ENCODE measurements around the gene TYRP1. TPM values are rescaled to one million over a fixed set of nuclear protein-coding genes. Genes with fewer than 3 reads are reported as not detected.

The TYRP1 gene
- total and polyA plus RNA-seq, 7 donors, result 0.09 to 1.2 (median 0.31) TPM; not detected in 3

DNA sequence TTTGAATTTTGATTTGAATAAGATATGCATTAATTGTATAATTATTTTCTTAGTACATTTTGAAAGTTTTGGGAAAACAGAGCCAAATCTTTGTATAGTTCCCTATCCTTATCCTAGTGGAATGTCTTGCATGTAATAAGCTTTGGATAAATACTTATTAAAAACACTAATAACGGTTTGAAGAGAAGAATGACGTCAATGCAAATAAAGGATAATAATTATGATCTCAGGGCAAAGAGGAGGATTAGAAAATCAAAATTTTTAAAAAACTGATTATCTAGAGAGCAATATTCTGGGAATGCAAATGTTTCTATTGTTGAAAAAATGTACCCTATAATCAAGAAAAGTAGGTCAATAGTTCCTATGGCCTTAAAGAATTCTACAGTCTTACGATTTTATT lies 22.1 kb downstream of the TYRP1 start:
- Histone ChIP-seq H3K4me1 (no peaks in the 10 kb centered on the region), H3K27me3 (no peaks in the 10 kb centered on the region), H3K4me3 (no peak overlapping the region), H3K27ac (no peak overlapping the region), H3K9me3 (no peaks in the 10 kb centered on the region), H3K36me3 (no peaks in the 10 kb centered on the region)
- 83 to 84% methylated on average over 3 of the region's 3 CpGs for WGBS, 2 donors
- DNase-seq, result no peak
- TF ChIP-seq, protein P1, sequence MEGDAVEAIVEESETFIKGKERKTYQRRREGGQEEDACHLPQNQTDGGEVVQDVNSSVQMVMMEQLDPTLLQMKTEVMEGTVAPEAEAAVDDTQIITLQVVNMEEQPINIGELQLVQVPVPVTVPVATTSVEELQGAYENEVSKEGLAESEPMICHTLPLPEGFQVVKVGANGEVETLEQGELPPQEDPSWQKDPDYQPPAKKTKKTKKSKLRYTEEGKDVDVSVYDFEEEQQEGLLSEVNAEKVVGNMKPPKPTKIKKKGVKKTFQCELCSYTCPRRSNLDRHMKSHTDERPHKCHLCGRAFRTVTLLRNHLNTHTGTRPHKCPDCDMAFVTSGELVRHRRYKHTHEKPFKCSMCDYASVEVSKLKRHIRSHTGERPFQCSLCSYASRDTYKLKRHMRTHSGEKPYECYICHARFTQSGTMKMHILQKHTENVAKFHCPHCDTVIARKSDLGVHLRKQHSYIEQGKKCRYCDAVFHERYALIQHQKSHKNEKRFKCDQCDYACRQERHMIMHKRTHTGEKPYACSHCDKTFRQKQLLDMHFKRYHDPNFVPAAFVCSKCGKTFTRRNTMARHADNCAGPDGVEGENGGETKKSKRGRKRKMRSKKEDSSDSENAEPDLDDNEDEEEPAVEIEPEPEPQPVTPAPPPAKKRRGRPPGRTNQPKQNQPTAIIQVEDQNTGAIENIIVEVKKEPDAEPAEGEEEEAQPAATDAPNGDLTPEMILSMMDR (IDR thresholded peaks at IDR 0.05), result no peak
- TF ChIP-seq EP300 (IDR thresholded peaks at IDR 0.05) (no peak), POLR2AphosphoS5 (IDR thresholded peaks at IDR 0.05) (no peak), POLR2A (IDR thresholded peaks at IDR 0.05) (no peak)
- intact Hi-C loops (cut with DNase I), result no loop called here

DNA sequence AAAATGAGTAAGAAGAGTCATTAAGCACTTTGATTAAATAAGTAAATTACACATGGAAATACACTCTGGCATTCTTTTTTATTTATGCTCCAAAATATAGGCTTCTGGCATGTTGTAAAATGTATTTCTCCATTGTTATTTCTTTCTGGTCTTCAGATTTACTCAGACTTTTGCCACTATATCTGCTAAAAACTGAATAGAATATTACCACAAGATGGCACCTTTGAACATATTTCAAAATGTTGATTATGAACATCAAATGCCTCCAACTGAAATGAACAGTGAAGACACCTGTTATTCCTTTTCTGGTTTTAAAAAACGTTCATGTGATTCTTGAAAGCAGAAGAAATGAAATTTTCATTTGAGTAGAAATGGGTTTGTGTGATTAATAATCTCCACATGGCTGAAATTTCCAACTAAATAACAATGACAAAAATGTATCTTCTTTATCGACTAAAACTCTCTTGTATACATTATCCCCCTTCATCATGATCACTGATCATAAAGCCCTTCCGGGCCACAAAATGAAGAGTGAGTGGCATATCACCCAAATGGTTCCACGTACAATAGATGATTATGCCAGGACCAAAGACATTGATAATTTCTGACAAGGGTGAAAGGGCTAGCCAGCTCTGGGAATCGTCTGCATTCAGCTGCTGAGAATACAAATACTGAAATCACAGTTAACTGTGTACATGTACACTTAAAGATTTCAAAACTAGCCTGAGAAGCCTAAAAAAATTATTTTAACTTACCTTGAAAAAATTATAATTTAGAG lies 23.8 kb downstream of the TYRP1 start:
- 63 to 76% methylated on average over 5 of the region's 5 CpGs for WGBS, 2 donors
- no peaks in the 10 kb centered on the region for H3K36me3 ChIP-seq
- intact Hi-C loops (cut with DNase I), result no loop called here
- no peak overlapping the region for H3K4me3 ChIP-seq
- peaks cover 0 to 4% (median 0%) of the 10 kb centered on the region in 4 donors for H3K4me1 ChIP-seq
- H3K9me3 ChIP-seq, result no peaks in the 10 kb centered on the region
- no peak for DNase-seq
- TF ChIP-seq POLR2AphosphoS5 (IDR thresholded peaks at IDR 0.05), result no peak
- no peak for TF ChIP-seq POLR2A (IDR thresholded peaks at IDR 0.05)
- TF ChIP-seq, protein P1 (IDR thresholded peaks at IDR 0.05), result no peak
- TF ChIP-seq EP300 (IDR thresholded peaks at IDR 0.05), result no peak
- no peak overlapping the region for H3K27ac ChIP-seq
- no peaks in the 10 kb centered on the region for H3K27me3 ChIP-seq

DNA sequence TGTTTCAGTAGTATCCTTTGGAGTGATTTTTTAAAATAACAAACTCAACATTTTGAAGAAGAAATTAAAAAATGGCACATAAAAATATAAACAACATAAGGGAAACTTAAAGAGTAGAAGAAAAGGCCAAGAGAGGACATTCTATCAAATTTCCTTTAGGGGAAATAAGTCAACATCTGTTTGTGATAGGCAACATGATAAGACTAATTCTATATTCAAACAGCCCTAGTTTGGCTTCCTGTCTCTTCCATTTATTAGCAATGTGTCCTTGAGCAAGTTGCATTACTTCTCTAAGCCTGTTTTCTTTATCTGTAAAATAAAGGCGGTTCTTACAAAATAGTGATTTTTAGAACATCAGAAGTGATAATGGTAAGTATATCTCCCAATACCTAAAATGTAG lies 24.7 kb downstream of the TYRP1 start:
- no peaks in the 10 kb centered on the region for H3K9me3 ChIP-seq
- no peaks in the 10 kb centered on the region for H3K36me3 ChIP-seq
- WGBS, 2 donors, result 89 to 95% methylated on average over 1 of the region's 1 CpG
- H3K27ac ChIP-seq, result no peak overlapping the region
- H3K4me1 ChIP-seq, result peaks cover 0 to 13% (median 0%) of the 10 kb centered on the region in 4 donors
- H3K4me3 ChIP-seq, result no peak overlapping the region
- no peak for DNase-seq
- no peaks in the 10 kb centered on the region for H3K27me3 ChIP-seq
- no peak for TF ChIP-seq POLR2A (IDR thresholded peaks at IDR 0.05)
- no peak for TF ChIP-seq EP300 (IDR thresholded peaks at IDR 0.05)
- TF ChIP-seq POLR2AphosphoS5 (IDR thresholded peaks at IDR 0.05), result no peak
- TF ChIP-seq, protein P1 (IDR thresholded peaks at IDR 0.05), result no peak
- intact Hi-C loops (cut with DNase I), result no loop called here

- no peak for TF ChIP-seq POLR2AphosphoS5 (IDR thresholded peaks at IDR 0.05)
- no peak for TF ChIP-seq POLR2A (IDR thresholded peaks at IDR 0.05)
- no peak for TF ChIP-seq EP300 (IDR thresholded peaks at IDR 0.05)
- TF ChIP-seq, protein P1 (IDR thresholded peaks at IDR 0.05), result no peak
- Histone ChIP-seq H3K4me3 (no peak overlapping the region), H3K36me3 (no peaks in the 10 kb centered on the region), H3K9me3 (no peaks in the 10 kb centered on the region), H3K27ac (no peak overlapping the region), H3K4me1 (peaks cover 0 to 14% (median 0%) of the 10 kb centered on the region in 4 donors), H3K27me3 (no peaks in the 10 kb centered on the region)
- DNase-seq, result no peak
- 74 to 79% methylated on average over 7 of the region's 7 CpGs for WGBS, 2 donors
- intact Hi-C loops (cut with DNase I), result no loop called here
These were observed 25.4 kb downstream of the TYRP1 start for GRCh38 chr9:12718482-12719026.

All from sigmoid colon (tissue), 7 donors.